Omental fat pad (tissue), 4 donors: ENCODE measurements around the gene ACOT7. TPM values are rescaled to one million over a fixed set of nuclear protein-coding genes. Genes with fewer than 3 reads are reported as not detected.
A peak's percentile ranks its signal among the peaks of the same experiment; 100 is the strongest.

Experiments used
- ATAC-seq: fragments of 150-250 bp; one replicate; pipeline ENCODE4 v1.9.1; 2016; ENCODE audit warnings: mild to moderate bottlenecking, moderate library complexity; ENCODE audit not compliant: low FRiP score
- DNase-seq: peaks from one replicate; pipeline ENCODE4 v3.0.0-alpha.2; 2019; ENCODE audit warnings: low spot score
- CTCF ChIP-seq, 3 donors: fragments of 450-650 bp; IDR thresholded peaks; one replicate each; pipeline ENCODE4 v1.5.1; 2016 to 2017; ENCODE audit warnings: antibody characterized with exemption in 3 of 3, mild to moderate bottlenecking in 3 of 3, moderate library complexity in 2 of 3
- total RNA-seq, 4 donors: library from RNA; depleted of rRNA; stranded (reverse); fragments of >200 nt; gene quantifications; one replicate each; pipeline ENCODE4 v1.1.0, GENCODE V29; 2016

Gene ACOT7
- total RNA-seq, 4 donors from 2014 or later: 7.4 to 16.7 (median 9.2) TPM

- no peak for DNase-seq
- no peak for ATAC-seq
- TF ChIP-seq CTCF (IDR thresholded peaks at IDR 0.05): no peak
Measured at GRCh38 chr1:6239950-6240768, 153.4 kb downstream of the ACOT7 start.

GRCh38 chr1:6239213-6239752, 154.3 kb downstream of the ACOT7 start:
- no peak for TF ChIP-seq CTCF (IDR thresholded peaks at IDR 0.05)
- no peak for ATAC-seq

GRCh38 chr1:6237093-6237492, 156.5 kb downstream of the ACOT7 start:
- no peak for TF ChIP-seq CTCF (IDR thresholded peaks at IDR 0.05)
- no peak for DNase-seq
- ATAC-seq: no peak

More at GRCh38 chr1:6239213-6239752, 154.3 kb downstream of the ACOT7 start:
- no peak for DNase-seq

GRCh38 chr1:6235296-6235677, 158.3 kb downstream of the ACOT7 start:
- DNase-seq: no peak
- peak; percentile 16 for ATAC-seq
- TF ChIP-seq CTCF (IDR thresholded peaks at IDR 0.05): no peak

GRCh38 chr1:6234502-6235295, 158.9 kb downstream of the ACOT7 start:
- no peak for TF ChIP-seq CTCF (IDR thresholded peaks at IDR 0.05)
- no peak for ATAC-seq

GRCh38 chr1:6233376-6233775, 160.2 kb downstream of the ACOT7 start:
- DNase-seq: no peak
- ATAC-seq: no peak
- TF ChIP-seq CTCF (IDR thresholded peaks at IDR 0.05): no peak

More at GRCh38 chr1:6234502-6235295, 158.9 kb downstream of the ACOT7 start:
- DNase-seq: no peak
